ENCODE measurements around the gene CSTB.

The CSTB gene

GRCh38 chr21:43771199-43771675 is 4.9 kb downstream of the CSTB start (continued):
- TF ChIP-seq ZEB2 (tag by site-specific recombination; IDR thresholded peaks at IDR 0.05) (0 out of 2 replicates have a peak, but pooled peaks have one; percentile 58), ZNF791 (tag by site-specific recombination; IDR thresholded peaks at IDR 0.05) (no peak), ZNF280C (tag by site-specific recombination; IDR thresholded peaks at IDR 0.05) (no peak), KLF7 (tag by site-specific recombination; IDR thresholded peaks at IDR 0.05; ENCODE audit: borderline replicate concordance) (no peak), ZFP37 (tag by site-specific recombination; IDR thresholded peaks at IDR 0.05) (peak; percentile 63), KLF9 (tag by site-specific recombination; IDR thresholded peaks at IDR 0.05; ENCODE audit: low read depth) (no peak), ZNF394 (tag by site-specific recombination; IDR thresholded peaks at IDR 0.05; ENCODE audit: borderline replicate concordance) (peak; percentile 44; the same call in 1 of the 2 replicates), SALL2 (tag by site-specific recombination; IDR thresholded peaks at IDR 0.05; ENCODE audit: borderline replicate concordance) (no peak), SP7 (tag by site-specific recombination; IDR thresholded peaks at IDR 0.05) (peak; percentile 90), ZFP69B (tag by site-specific recombination; IDR thresholded peaks at IDR 0.05) (no peak), ZNF148 (tag by site-specific recombination; IDR thresholded peaks at IDR 0.05; ENCODE audit: borderline replicate concordance) (no peak), ZNF76 (tag by site-specific recombination; IDR thresholded peaks at IDR 0.05; ENCODE audit: borderline replicate concordance, low read depth) (peak; percentile 36; the same call in 1 of the 2 replicates), ZNF544 (tag by site-specific recombination; IDR thresholded peaks at IDR 0.05) (no peak), ZNF354C (tag by site-specific recombination; IDR thresholded peaks at IDR 0.05; ENCODE audit: borderline replicate concordance, low read depth) (no peak), ZNF701 (tag by site-specific recombination; IDR thresholded peaks at IDR 0.05) (no peak), ZNF24 (tag by site-specific recombination; IDR thresholded peaks at IDR 0.05) (no peak; the same call in 1 of the 2 replicates), ZNF707 (tag by site-specific recombination; IDR thresholded peaks at IDR 0.05) (peak; percentile 55; the same call in 1 of the 2 replicates), PRDM4 (tag by site-specific recombination; IDR thresholded peaks at IDR 0.05) (no peak), ZNF623 (tag by site-specific recombination; IDR thresholded peaks at IDR 0.05) (no peak), ZNF692 (tag by site-specific recombination; IDR thresholded peaks at IDR 0.05) (0 out of 2 replicates have a peak, but pooled peaks have one; percentile 15), ZNF292 (tag by site-specific recombination; IDR thresholded peaks at IDR 0.05; ENCODE audit: borderline replicate concordance, low read depth) (no peak), ZNF510 (tag by site-specific recombination; IDR thresholded peaks at IDR 0.05; ENCODE audit: insufficient replicate concordance) (no peak), HOXD13 (CRISPR knock-in tag; IDR thresholded peaks at IDR 0.05; ENCODE audit: borderline replicate concordance) (no peak), ZNF624 (tag by site-specific recombination; IDR thresholded peaks at IDR 0.05) (peak; percentile 92)
- TF ChIP-seq, protein P1, sequence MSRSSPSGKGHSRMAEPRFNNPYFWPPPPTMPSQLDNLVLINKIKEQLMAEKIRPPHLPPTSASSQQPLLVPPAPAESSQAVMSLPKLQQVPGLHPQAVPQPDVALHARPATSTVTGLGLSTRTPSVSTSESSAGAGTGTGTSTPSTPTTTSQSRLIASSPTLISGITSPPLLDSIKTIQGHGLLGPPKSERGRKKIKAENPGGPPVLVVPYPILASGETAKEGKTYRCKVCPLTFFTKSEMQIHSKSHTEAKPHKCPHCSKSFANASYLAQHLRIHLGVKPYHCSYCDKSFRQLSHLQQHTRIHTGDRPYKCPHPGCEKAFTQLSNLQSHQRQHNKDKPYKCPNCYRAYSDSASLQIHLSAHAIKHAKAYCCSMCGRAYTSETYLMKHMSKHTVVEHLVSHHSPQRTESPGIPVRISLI (tag by site-specific recombination; IDR thresholded peaks at IDR 0.05): no peak
- TF ChIP-seq, protein P2, sequence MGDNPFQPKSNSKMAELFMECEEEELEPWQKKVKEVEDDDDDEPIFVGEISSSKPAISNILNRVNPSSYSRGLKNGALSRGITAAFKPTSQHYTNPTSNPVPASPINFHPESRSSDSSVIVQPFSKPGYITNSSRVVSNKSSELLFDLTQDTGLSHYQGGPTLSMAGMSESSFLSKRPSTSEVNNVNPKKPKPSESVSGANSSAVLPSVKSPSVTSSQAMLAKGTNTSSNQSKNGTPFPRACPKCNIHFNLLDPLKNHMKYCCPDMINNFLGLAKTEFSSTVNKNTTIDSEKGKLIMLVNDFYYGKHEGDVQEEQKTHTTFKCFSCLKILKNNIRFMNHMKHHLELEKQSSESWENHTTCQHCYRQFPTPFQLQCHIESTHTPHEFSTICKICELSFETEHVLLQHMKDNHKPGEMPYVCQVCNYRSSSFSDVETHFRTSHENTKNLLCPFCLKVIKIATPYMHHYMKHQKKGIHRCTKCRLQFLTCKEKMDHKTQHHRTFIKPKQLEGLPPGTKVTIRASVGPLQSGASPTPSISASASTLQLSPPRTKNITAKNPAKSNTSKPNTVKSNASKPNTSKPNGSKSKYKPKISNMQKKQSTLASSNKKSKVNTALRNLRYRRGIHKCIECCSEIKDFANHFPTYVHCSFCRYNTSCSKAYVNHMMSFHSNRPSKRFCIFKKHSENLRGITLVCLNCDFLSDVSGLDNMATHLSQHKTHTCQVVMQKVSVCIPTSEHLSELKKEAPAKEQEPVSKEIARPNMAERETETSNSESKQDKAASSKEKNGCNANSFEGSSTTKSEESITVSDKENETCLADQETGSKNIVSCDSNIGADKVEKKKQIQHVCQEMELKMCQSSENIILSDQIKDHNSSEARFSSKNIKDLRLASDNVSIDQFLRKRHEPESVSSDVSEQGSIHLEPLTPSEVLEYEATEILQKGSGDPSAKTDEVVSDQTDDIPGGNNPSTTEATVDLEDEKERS (tag by site-specific recombination; IDR thresholded peaks at IDR 0.05): no peak
